Activated T-cell treated with anti-CD3 and anti-CD28 coated beads for 24 hours (primary cell): ENCODE measurements around the gene XYLB.
A peak's percentile ranks its signal among the peaks of the same experiment; 100 is the strongest.
"Not testable (repeated sequence)": the region's sequence is repeated elsewhere in the genome, so short reads cannot be mapped to it uniquely, and the experiment has no call there.

Source experiments
- DNase-seq: peaks from one replicate; pipeline ENCODE4 v3.0.0-alpha.2; 2020; ENCODE audit warnings: low read depth

The XYLB gene

GRCh38 chr3:38346587-38347410, at the start of gene XYLB:
Gene XYLB, plus strand, starts transcription at chr3:38346785. Its CDS starts 84 bp downstream, at chr3:38346869.
- DNase-seq, result peak; percentile 75

DNA sequence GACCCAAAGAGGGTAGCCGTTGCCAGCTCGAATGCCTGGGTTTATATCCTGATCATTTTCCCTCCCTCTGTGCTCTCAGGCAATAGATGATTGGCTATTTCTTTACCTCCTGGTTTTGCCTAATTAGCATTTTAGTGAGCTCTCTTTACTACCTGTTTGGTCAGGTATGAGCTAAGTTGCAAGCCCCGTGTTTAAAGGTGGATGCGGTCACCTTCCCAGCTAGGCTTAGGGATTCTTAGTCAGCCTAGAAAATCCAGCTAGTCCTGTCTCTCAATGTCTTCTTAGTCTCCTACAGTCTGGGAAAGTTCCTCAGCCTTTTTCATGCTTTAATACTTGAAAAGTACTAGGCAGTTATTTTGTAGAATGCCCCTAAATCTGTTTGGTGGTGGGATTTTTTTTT, 49.5 kb upstream of the XYLB start:
- DNase-seq, result not testable (repeated sequence)

- no peak for DNase-seq
Observed at GRCh38 chr3:38297537-38297936, 49.0 kb upstream of the XYLB start.

GRCh38 chr3:38297947-38298711, 48.5 kb upstream of the XYLB start:
- no peak for DNase-seq

DNA sequence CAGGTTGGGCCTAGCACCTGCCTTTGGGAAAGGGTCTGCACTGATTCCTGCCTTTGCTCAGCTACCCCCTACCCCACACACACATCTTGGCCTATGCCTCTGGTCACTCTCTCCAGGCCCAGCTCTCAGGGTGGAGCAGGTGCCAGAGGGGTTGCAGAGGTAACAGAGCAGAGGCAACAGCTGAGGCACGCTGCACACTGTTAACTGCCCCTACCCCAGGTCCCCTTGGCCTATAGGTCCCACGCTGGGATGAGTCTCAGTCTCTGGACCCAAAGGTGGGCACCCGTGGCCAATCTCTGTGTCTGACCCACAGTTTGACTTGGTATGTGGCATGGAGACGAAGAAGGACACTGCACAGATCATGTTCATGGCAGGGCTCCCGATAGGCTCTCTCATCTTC, 39.6 kb upstream of the XYLB start:
- no peak for DNase-seq

DNA sequence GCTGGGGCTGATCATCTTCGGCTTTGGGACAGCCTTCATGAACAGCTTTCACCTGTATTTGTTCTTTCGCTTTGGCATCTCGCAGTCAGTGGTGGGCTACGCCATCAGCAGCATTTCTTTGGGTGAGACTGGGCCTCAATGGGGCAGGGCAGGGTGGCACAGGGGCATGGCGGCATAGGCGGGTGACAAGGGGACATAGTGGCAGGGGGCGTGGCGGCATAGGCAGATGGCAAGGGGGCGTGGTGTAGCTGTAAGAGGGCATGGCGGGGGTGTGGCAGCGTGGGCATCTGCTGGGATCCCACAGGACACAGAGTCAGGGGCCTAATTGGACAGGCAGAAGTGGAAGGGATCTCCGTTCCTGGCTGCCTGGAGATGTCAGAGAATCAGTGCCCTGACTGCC, 39.0 kb upstream of the XYLB start:
- DNase-seq, result no peak

- DNase-seq, result no peak
Observed at GRCh38 chr3:38308456-38308855, 38.1 kb upstream of the XYLB start.

DNA sequence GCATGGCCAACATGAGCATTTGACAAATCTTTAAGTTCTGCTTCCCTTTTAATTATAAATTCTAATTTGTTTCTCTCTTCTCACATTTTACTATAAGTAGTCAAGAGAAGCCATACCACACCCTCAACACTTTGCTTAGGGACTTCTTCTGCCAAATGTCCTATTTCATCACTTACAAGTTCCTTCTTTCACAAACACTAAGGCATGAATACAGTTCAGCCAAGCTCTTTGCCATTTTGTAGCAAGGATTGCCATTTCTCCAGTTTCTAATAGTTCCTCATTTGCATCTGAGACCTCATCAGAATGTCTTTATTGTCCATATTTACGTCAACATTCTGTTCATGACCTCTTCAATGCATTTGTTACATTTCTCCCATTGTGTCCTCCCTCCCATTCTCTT, 35.1 kb upstream of the XYLB start:
- no peak for DNase-seq

DNA sequence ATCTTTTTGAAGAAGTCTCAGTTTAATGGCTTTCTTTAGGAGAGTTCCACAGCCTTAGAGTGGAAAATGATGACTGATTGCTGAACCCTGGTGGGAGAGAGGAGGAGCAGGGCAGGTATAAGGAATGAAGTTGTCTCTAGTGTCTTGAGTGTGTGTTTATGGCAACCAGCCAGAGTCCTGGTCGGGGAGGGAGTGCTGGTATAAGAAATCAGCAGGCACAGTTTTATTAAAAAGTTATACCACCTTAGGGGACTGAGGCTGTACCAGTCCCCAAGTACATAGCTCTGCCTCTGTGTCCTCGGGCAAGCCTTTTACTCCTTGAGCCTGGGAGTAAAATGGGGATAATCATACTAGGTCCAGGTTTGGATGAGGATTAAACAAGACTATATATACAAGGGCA, 34.6 kb upstream of the XYLB start:
- DNase-seq, result no peak

DNA sequence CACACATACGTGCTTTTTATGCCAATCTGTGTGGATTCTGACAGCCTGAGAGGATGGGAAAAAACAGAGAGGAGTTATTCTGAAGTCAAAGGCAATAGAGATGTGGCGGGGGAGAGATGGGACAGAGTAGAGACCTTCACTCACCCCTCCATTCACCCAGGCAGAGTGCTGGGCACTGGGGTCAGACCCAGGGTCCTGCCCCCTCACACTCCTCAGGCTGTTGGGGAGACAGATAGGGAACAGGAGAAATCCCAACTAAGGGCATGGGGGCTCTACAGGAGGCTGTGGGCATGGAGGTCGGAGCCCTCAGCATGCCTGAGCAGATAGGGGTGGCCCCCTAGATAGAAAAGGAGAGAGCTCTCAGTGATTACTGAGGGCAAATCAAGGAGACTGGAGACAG, 34.2 kb upstream of the XYLB start:
- DNase-seq, result no peak

DNA sequence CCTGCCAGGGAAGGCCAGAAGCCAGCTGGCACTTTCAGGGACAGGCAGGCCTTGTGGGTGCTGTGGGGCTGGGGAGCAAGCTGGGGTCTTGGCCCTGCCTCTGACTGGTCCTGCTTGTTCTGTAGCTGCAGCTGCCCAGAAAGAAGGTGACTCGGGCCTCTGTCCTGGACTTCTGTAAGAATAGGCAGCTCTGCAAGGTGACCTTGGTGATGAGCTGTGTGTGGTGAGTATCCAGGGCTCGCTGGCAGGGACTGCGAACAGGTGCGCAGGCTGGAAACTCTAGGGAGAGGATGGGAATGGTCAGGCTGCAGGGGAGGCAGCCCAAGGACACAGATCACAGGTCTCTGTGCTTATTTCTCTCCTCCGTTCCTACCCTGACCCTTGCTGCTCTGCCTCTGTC, 33.3 kb upstream of the XYLB start:
- DNase-seq, result no peak

- DNase-seq, result no peak
Observed at GRCh38 chr3:38313695-38314094, 32.9 kb upstream of the XYLB start.

DNA sequence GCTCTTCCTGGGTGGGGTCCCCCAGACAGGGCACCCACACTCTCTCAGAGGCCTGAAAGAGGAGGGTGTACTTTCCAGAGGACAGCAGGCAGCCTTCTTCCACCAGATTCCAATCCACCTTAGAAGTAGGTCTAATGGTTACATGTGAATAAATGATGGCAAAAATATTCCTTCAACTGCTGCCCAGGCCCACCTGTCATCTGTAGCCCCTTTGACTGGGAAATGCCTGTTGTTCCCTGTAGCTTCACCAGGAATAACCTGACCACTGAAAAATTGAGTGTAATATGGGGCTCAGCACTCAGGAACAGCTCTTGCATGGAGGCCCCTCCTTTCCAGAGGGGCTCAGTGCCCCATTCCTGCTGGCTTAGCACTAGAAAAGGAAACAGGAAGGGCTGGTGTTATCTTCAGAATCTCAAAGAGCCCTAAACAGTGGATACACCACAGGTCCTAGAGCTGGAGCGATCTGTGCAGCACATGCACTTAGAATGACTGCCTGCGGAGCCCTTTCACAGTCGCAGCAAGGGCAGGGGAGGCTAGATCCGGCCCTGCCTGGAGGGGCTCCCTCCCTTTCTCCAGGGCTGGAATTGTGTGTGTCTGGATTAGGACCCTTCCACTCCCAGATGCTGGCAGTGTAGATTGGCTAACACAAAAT, 32.3 kb upstream of the XYLB start:
- no peak for DNase-seq

DNA sequence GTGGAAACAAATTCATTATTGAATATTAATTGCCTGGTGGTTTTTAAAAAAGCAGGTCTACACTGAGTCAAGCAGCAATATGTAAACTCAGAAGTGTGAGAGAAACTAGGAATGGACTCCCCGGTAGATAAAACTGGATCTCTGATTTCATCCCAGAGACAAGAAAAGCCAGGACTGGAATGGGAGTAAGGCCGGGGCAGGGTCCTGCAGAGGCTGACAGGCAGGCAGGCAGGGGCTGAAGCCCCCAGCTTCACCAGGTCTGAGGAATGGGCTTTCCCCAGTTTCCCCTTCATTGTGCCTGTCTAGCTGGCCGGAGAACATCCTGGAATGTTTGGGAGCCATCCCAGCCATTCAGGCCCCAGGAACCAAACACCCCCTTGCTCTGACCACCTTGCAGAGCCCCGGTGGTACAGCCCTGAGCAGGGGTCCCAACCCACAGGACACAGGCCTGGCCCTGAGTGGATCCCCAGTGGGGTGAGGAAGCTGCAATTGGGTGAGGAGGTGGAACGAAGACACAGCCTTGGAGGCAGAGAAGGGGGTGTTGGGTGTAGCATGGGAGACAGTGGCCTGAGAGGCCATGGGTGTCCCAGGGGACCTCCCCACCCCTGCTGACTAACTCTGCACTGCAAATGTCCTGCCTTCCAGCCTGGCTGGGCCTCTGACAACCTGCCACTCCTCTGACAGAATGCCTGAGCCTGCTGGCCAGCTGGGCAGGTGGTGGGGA, 31.7 kb upstream of the XYLB start:
- no peak for DNase-seq

GRCh38 chr3:38315488-38316230, 30.9 kb upstream of the XYLB start:
- DNase-seq, result no peak

- DNase-seq, result no peak
Observed at GRCh38 chr3:38316356-38317191, 30.0 kb upstream of the XYLB start.

GRCh38 chr3:38317192-38317759, 29.3 kb upstream of the XYLB start:
- DNase-seq, result no peak

DNA sequence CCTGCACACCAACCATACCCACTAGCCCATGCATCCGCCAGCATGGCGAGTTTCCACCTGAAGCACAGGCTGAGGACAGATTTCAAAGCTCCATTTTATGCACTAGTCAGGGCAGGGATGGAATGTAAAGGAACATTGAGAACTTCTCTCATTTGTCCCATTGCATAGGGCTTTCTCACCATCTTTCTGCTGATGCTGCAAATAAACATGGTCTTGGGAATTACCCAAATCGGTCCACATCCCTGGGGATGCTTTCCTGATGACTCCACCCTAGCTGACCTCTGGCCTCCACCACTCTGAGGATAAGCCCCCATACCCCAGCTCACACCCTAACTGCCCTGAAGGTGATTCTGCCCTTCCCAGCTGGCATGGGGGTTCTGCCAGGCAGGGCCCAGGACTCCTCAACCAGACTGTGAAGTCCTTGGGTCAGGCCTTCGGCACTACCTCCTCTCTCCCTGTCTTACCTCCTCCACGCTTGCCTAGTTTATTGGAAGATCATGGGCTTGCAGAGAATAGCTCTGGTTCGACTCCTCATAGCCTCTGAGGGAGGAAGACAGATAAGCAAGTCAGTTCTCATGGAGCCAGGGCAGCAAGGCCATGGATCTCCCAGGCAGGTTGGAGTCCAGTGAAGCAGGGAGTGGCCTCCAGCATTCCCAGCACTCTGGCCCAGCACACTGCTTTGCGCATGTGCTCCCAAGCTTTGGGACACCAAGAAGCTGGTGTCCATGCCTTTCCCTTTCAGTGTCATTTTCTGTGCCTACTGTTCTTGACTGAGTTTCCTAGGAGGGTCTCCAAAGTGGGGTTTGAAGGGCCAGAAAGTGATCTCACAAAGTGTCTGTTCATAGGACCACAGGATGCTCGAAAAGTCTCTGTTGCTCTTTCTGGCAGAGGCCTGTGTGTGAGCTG, 27.6 kb upstream of the XYLB start:
- DNase-seq, result no peak

- not testable (repeated sequence) for DNase-seq
Observed at GRCh38 chr3:38320638-38321037, 25.9 kb upstream of the XYLB start.
